Stimulated activated CD4-positive, alpha-beta T cell treated with anti-CD3 and anti-CD28 coated beads, TNF-alpha, amount 100 ng/mL, for 4 hours (primary cell): ENCODE results near the gene ZCCHC9.
"Not testable (repeated sequence)": the region's sequence is repeated elsewhere in the genome, so short reads cannot be mapped to it uniquely, and the experiment has no call there.

ENCODE experiments used
- DNase-seq, 3 experiments: peaks; one replicate each; pipeline ENCODE4 v3.0.0-alpha.2; 2020; ENCODE audit warnings: low read depth in 3 of 3

ZCCHC9 gene, protein sequence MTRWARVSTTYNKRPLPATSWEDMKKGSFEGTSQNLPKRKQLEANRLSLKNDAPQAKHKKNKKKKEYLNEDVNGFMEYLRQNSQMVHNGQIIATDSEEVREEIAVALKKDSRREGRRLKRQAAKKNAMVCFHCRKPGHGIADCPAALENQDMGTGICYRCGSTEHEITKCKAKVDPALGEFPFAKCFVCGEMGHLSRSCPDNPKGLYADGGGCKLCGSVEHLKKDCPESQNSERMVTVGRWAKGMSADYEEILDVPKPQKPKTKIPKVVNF

GRCh38 chr5:81301271-81302015 is at the start of gene ZCCHC9:
ZCCHC9 (plus strand) TSS chr5:81301587; CDS start chr5:81304758, 3,171 bp downstream.
- peak; percentile 81 to 85 (median 83) for DNase-seq

DNA sequence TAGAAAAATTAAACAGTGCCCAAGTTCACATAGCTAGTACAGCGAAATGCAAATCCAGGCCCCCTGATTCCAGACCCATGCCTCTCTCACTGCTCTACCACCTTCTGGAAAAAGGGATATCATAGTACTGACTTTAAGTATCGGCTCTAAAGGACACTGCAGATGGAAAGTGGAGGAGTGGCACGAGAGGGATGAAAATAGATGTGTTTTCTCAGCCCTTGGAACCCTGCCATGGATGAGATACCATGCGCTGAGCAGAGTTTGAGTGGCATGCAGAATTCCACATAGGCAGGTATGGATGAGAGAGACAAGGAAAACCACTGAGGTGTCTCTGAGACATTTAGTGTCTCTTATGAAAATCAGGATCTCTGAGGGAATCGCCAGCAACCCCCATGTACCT is 49.5 kb upstream of the ZCCHC9 start:
- no peak for DNase-seq

DNA sequence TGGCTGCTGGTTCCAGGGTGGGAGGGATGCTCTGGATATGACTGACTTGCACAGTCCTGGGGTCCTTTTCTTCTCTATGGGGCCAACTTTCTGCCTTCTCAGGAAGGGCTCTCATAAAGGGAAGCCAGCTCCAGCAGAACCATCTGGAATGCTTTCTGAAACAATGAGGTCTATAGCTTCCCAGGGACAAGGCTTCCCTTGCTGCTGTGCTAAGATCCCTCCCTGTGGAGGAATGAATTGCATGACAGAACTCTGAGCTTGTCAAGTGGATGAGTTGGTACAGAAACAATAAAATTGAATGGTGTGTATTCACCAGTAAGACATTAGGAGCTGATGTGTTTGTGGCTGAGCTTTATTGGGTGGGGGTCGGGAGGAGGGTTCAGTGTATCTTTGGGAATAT is 48.5 kb upstream of the ZCCHC9 start:
- DNase-seq = no peak

GRCh38 chr5:81253875-81254274 is 47.5 kb upstream of the ZCCHC9 start:
- no peak for DNase-seq

- DNase-seq = no peak
Measured at GRCh38 chr5:81254886-81255559, 46.4 kb upstream of the ZCCHC9 start.

- no peak for DNase-seq
Measured at GRCh38 chr5:81256766-81257165, 44.6 kb upstream of the ZCCHC9 start.

DNA sequence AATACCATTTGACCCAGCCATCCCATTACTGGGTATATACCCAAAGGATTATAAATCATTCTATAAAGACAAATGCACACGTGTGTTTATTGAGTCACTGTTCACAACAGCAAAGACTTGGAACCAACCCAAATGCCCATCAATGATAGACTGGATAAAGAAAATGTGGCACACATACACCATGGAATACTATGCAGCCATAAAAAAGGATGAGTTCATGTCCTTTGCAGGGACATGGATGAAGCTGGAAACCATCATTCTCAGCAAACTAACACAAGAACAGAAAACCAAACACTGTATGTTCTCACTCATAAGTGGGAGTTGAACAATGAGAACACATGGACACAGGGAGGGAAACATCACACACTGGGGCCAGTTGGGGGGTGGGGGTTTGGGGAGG is 38.6 kb upstream of the ZCCHC9 start:
- DNase-seq = not testable (repeated sequence)

DNA sequence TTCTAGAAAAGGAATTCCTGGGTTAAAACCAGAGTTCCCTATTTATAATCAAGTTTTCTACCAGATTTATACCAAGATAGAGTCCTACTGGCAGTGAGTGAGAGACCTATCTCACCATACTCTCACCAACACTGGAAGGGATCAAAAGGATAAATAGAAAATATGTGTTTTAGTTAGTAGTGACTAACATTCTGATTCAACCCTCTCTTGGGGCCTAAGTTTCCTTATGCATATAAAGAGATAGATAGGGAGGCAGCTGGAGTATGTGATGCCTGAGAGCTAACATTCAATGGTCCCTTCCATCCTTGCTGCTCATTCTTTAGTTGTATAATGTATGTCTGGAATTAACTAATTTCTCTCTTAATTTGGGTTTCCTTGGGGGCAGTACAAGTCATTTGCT is 36.3 kb upstream of the ZCCHC9 start:
- no peak for DNase-seq

- no peak for DNase-seq
Measured at GRCh38 chr5:81268521-81269196, 32.7 kb upstream of the ZCCHC9 start.

DNA sequence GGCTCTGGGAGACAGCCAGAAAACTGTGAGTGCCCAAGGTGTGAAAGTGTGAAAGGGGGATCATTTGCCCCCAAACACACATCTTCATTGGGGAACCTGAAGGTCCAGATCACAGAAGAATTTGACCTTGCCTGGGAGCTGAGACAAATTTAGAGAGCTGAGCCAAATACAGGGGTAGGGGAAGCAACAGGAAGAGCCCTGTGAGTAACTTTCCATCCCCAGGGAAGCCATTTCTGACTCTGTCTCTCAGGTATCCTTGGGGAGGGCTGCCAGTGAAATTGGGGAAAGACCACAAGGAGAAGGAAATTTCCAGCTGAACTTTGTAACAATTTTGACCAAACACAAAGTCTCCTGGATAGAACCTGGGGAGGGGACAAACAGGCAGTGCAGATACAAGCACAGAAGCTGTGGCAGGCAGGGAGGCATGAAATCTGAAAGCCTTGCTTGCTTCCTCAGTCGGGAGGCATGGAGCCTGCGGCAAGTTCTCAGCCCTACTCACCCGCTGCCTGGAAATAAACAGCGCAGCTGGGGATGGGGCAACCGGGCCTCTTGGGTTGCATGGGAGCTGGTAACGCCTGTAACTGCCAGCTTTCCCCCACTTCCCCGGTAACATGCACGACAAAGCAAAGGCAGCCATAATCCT is 31.5 kb upstream of the ZCCHC9 start:
- no peak for DNase-seq

GRCh38 chr5:81270394-81271027 is 30.9 kb upstream of the ZCCHC9 start:
- DNase-seq = not testable (repeated sequence)

- no peak for DNase-seq
Measured at GRCh38 chr5:81283976-81284375, 17.4 kb upstream of the ZCCHC9 start.

DNA sequence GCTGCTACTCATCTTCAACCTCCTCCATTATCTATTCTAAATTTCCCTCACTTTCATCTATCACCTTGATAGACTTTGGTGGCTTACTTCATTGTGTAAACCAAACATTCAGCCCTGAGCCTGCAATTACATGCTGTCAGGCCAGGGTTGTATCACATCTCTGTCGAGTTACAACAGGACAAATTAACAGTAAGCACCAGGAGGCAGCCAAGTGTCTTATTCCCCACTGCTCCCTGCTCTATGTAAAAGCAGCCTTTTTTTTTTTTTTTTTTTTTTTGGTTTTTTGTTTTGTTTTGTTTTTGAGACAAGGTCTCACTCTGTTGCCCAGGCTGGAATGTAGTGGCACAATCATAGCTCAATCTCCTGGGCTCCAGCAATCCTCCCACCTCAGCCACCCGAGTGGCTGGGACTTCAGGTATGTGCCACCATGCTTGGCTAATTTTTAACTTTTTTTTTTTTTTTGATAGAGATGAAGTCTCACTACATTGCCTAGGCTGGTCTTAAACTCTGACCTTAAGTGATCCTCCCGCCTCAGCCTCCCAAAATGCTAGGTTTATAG is 15.2 kb upstream of the ZCCHC9 start:
- no peak for DNase-seq

DNA sequence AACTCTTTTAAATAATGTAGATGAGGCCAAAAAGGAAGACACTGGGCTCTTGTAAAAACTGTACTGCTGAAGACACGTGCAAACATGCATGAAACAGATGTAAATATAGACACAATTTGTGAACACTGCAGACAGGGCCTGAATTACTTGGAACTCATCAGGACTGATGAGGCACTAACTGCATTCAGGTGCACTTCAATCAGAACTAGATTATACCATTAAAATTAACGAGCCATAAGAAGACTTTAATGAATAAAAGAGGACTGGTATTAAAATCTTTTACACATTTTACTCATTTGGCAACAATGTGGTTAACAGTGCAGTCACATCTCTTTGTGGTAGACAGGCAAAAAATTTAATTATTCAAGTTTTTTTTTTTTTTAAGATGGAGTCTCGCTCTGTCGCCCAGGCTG is 13.4 kb upstream of the ZCCHC9 start:
- no peak for DNase-seq

GRCh38 chr5:81290146-81290545 is 11.2 kb upstream of the ZCCHC9 start:
- no peak for DNase-seq

GRCh38 chr5:81292130-81292529 is 9.3 kb upstream of the ZCCHC9 start:
- no peak for DNase-seq

DNA sequence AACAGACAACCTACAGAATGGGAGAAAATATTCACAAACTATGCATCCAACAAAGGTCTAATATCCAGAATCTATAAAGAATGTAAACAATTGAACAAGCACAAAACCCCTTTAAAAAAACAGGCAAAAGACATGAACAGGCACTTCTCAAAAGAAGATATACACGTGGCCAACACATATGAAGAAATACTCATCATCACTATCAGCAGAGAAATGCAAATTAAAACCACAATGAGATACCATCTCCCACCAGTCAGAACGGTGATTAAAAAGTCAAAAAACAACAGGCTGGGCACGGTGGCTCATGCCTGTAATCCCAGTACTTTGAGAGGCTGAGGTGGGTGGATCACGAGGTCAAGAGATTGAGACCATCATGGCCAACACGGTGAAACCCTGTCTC is 7.4 kb upstream of the ZCCHC9 start:
- DNase-seq = not testable (repeated sequence)

- no peak for DNase-seq
Measured at GRCh38 chr5:81297531-81297930, 3.9 kb upstream of the ZCCHC9 start.

DNA sequence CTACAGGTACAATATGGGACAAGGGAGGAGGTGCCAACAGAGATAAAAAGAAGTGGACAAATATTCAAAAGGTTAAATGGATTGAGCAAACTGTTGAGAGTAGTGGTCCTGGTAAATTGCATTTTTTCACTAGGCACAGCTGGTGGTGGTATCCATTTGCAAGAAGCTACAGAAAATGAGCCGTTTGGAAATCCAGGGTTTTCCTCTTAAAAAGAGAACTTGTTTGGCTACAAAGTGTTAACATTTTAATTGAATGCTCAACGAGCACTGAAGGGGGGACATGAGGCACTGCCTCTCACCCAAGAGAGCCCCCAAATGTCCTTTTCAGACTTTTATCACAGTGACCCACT is 491 bp upstream of the ZCCHC9 start:
- no peak for DNase-seq

- no peak for DNase-seq
Measured at GRCh38 chr5:81302596-81302995, 1.2 kb downstream of the ZCCHC9 start.

DNA sequence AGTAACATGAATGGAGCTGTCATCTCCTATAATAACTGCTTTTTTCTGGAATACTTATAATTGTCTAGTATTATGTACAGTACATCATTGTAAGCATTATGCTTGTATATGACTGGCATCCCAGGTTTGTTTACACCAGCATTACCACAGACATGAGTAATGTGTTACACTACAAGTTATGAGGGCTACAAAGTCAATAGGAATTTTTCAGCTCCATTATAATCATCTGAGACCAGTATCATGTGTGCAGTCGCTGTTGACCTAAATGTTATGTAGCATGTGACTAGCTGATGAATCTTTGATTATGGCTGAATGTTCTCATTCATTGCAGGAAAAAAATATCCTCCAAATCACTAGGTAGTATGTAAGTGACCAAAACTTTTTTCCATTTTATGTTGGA is 2.2 kb downstream of the ZCCHC9 start:
- DNase-seq = no peak
